HG03060 (cell line): ENCODE data around the gene PROSER3.
"Not testable (repeated sequence)": the region's sequence is repeated elsewhere in the genome, so short reads cannot be mapped to it uniquely, and the experiment has no call there.

Experiments used
- ATAC-seq: cut with Tn5 transposase; IDR thresholded peaks from one replicate; pipeline ENCODE4 v1.9.1; 2021; ENCODE audit warnings: low read depth, moderate number of reproducible peaks; ENCODE audit not compliant: unreplicated experiment

Gene PROSER3

DNA sequence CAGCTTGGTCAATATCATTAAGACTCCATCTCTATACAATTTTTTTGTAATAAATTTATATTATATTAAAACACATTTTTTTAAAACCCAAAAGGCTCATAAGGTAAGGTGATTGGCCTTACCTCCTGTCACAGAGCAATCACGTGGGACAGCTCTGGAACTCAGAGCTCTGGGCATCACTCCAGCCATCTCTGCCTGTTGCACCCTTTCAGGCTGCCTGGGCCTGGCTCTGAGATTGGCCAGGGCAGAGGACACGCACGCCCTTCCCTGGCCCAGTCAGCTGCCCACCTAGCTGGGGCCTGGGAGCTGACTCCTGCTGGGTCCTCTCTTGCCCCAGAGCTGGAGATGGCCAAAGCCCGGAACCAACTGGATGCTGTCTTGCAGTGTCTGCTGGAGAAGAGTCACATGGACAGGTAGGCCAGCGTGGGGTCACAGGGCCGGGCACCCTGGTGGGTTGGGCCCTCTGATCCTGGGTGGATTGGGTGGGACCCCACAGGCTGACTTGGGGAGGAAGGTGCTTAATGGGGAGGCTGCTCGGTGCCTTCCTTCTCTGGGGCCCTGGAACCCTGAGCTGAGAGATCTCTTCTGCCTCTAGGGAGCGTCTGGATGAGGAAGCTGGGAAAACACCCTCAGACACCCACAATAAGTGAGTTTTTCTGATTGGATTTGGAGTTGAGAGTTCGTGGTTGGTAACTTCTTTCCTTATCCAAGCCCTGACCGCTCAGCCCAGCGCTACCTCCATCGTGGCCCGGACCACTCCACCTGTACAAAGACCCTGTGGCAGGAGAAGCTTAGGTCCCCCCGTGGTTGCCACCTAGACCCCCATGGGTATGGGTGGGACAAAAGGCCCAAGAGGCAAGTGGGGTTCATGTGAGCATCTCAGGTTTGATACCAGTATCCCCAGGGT is 5.9 kb upstream of the PROSER3 start:
- ATAC-seq: no peak

DNA sequence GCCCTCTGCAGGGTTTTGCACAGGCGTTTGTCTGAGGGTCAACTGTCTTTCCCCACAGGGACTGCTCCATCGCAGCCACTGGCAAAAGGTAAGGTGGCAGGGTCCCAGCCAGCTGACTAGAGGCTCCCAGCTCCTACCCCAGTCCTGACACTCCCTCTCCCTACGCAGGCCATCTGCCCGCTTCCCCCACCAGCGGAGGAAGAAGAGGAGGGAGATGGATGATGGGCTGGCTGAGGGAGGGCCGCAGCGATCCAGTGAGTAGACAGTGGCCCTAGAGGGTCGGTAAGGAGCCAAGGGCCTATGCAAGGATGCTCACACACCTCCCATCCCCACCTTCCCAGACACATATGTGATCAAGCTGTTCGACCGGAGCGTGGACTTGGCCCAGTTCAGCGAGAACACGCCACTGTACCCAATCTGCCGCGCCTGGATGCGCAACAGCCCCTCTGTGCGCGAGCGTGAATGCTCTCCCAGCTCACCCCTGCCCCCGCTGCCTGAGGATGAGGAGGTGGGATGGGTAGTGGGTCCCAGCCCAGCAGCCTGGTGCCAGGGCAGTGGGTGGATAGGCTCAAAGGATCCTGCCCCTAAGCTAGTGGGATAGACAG is 5.1 kb upstream of the PROSER3 start:
- ATAC-seq: no peak

DNA sequence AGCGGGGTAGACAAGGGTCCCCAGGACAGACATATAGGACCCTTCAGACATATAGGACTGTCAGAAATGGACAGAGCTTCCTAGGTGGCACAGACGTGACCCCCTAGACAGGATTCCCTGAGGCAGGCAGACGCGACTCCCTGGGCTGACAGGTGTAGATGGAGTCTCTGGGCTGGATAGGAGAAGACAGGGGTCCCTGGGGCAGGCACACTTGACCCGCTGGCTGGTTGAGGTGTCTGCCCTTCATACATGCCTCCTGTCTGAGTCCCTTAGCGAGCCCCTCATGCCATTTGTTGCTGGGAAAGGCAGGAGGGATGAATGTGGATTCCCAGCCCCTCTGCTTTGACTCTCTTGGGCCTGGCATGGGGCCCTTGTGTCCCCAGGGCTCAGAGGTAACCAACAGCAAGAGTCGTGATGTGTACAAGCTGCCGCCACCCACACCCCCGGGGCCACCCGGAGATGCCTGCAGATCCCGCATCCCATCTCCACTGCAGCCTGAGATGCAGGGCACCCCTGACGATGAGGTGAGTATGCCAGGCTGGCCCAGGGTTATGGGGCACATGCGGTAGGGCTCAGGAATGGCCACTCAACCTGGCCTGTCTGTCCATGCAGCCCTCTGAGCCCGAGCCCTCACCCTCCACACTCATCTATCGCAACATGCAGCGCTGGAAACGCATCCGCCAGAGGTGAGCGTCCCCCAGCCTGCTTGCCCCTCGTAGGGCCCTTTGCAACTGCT is 4.2 kb upstream of the PROSER3 start:
- no peak for ATAC-seq

- ATAC-seq: no peak
Measured at GRCh38 chr19:35754370-35755130, 3.4 kb upstream of the PROSER3 start.

DNA sequence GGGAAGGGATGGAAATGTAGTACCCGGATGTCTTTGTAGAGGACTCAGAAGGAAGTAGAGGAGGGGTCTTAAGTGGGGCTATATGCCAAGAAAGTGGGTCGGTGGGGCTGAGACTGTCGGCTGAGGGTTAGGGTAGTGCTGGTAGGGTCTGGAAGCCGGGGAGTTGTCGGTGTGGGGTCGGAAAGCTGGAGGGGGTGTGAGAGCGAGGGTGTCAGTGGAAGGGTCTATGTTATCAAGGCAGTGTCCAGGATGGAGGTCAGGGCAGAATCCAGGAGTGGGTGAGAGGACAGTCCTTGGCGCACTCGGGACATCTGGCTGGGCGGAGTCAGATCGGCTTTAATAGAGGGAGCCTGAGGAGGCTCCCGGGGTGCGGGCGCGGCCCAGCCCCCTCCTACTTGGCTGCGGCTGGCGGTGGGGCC is 2.8 kb upstream of the PROSER3 start:
- ATAC-seq: no peak

GRCh38 chr19:35755550-35756376 is 2.2 kb upstream of the PROSER3 start:
- no peak for ATAC-seq

DNA sequence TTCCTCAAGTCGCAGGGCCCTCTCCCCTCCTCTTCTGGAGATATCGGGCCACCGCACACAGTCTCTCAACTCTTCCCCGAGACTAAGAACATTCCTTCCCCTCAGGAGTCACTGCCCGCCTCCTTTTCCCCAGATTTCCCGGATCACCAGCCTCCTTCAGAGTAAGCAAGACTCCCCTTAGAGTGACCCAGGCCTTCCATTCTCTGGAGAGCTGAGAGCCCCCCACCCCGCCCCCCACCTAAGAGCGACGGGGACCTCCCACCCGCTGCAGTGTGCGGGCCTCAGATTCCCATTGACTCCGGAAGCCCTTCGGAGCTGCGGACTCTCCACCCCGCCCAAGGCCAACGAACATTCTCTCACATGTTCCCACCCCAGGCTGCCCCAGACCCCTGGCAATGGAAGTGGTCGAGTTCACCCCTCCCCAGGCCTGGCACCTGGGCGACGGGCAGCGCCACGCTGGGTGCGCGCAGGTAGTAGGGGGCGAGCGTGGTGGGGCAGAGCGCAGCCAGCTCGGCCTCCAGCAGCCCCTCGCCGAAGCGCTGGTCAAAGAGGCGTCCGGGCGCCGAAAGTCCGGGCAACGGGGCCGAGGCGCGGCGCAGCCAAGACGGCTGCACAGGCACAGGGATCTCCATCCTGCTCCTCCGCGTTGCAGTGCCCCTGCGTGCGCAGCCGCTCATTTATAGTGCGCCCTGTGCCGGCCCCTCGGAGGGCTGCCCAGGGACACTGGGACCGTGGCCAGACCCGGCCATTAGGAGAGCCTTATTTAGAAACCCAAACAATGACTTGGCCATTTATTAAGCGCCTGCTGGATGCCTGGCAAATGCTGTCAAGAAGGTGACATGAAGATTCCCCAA is 1.4 kb upstream of the PROSER3 start, which contains the start of gene HSPB6:
TSS of gene HSPB6 (minus strand) at position 653 of the 854 bp plus-strand sequence. CDS start at position 632, 21 bp downstream.
- no peak for ATAC-seq

DNA sequence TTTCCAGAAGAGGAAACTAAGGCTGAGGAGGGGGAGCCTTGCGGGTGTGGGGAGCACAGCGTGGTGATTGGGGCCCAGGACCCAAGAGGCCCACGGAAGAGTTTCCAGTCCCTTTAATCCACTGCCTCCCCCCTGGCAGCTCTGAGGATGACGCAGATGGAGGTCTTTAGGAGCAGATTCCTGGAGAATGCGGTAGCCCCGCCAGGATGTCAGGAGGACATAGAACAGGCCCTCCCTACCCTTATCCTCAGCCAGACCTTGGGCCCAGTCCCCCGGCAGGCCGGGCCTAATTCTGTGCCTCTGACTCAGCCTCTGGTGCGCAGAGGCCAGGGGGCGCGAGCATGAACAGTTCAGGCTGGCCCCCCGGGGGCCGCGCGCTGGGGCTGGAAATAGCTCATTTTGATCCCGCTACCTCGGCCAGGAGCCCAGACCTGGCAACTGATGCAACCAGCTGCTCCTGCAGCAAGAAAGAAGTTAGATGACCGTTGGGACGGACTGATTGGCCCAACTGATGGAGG is 686 bp upstream of the PROSER3 start:
- ATAC-seq: no peak

DNA sequence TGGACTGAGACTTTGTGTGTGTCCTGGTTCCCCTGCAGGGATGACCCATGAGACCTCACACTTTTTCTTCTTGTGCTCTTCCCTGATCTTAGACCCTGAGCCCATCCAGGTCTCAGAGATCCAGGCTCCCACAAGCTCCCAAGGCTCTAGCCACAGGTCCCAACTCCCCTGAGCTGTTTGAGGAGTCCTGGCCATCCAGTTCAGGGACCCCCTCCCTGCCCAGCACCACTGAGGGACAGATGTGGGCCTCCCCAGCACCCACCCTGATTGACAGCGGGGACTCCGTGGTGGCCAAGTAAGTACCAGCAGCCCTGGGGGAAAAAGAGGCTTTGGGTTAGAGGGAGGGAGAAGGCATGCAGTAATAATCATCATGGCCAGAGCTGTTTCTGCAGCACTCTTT is 1.7 kb downstream of the PROSER3 start:
- ATAC-seq: no peak

- ATAC-seq: no peak
Measured at GRCh38 chr19:35760711-35761349, 2.9 kb downstream of the PROSER3 start.

- ATAC-seq: no peak
Measured at GRCh38 chr19:35764432-35765315, 6.7 kb downstream of the PROSER3 start.

DNA sequence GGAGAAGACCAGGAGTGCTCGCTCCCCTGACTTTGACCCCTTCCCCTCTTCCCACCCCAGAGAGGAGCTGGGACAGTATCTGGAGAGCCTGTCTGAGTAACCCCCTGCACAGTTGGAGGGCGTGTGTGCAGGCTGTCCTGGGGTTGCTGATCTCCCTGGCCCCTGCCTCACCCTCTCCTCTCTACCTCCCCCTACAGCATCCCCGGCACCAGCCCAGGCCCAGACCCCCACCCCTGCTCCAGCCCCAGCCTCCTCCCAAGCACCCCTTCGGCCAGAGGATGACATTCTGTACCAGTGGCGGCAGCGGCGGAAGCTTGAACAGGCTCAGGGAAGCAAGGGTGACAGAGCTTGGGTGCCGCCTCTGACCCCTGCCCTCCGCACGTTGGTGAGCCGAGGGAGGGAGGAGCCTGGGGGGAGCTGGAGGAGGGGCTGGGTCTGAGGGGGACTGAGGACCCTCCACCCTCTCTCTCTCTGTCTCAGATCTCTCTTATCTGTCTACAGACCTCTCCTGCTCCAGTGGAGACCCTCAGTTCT is 8.7 kb downstream of the PROSER3 start:
- no peak for ATAC-seq

GRCh38 chr19:35767288-35768081 is 9.5 kb downstream of the PROSER3 start:
- ATAC-seq: no peak

DNA sequence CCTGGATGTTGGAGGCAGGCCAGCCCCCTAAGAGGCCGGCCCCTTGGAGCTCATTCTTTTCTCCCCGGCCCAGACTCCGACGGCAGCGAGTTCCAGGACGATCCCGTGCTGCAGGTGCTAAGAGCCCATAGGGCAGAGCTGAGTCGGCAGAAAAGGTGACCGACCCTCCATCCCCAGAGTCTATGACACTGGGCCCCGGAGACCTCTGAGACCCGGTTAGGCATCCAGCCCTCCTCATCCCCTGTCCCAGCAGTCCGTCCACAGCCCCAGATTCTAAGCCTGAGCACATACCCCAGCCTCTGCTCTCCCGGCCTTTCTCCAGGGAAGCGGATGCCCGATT is 10.1 kb downstream of the PROSER3 start:
- ATAC-seq: no peak

- not testable (repeated sequence) for ATAC-seq
Measured at GRCh38 chr19:35772362-35772761, 14.4 kb downstream of the PROSER3 start.
